ENCODE measurements around the gene CEP20. TPM values are rescaled to one million over a fixed set of nuclear protein-coding genes. Genes with fewer than 3 reads are reported as not detected.
A peak's percentile ranks its signal among the peaks of the same experiment; 100 is the strongest.
"Not testable (repeated sequence)": the region's sequence is repeated elsewhere in the genome, so short reads cannot be mapped to it uniquely, and the experiment has no call there.

Gene CEP20
- total RNA-seq, 1 experiment from 2014 or later, result 46.6 TPM

- in situ Hi-C loops (cut with HindIII; ENCODE audit: low pct_unique_long_range_greater_than_20kb, low sequenced_read_pairs), result no loop called here
- no peak for DNase-seq (ENCODE audit: low read depth, low spot score)
These were observed 14.7 kb downstream of the CEP20 start for GRCh38 chr16:15873737-15874136.

GRCh38 chr16:15873301-15873700, 15.1 kb downstream of the CEP20 start:
- in situ Hi-C loops (cut with HindIII; ENCODE audit: low pct_unique_long_range_greater_than_20kb, low sequenced_read_pairs), result no loop called here
- no peak for DNase-seq (ENCODE audit: low read depth, low spot score)

GRCh38 chr16:15870011-15870410, 18.4 kb downstream of the CEP20 start:
- DNase-seq (ENCODE audit: low read depth, low spot score), result no peak
- in situ Hi-C loops (cut with HindIII; ENCODE audit: low pct_unique_long_range_greater_than_20kb, low sequenced_read_pairs), result no loop called here

GRCh38 chr16:15866451-15866850, 22.0 kb downstream of the CEP20 start:
- in situ Hi-C loops (cut with HindIII; ENCODE audit: low pct_unique_long_range_greater_than_20kb, low sequenced_read_pairs), result no loop called here
- DNase-seq (ENCODE audit: low read depth, low spot score), result peak; percentile 77

- in situ Hi-C loops (cut with HindIII; ENCODE audit: low pct_unique_long_range_greater_than_20kb, low sequenced_read_pairs), result no loop called here
- DNase-seq (ENCODE audit: low read depth, low spot score), result no peak
These were observed 22.7 kb downstream of the CEP20 start for GRCh38 chr16:15865742-15866141.

GRCh38 chr16:15864939-15865338, 23.5 kb downstream of the CEP20 start:
- DNase-seq (ENCODE audit: low read depth, low spot score), result no peak
- in situ Hi-C loops (cut with HindIII; ENCODE audit: low pct_unique_long_range_greater_than_20kb, low sequenced_read_pairs), result no loop called here

GRCh38 chr16:15861996-15862395, 26.4 kb downstream of the CEP20 start:
- in situ Hi-C loops (cut with HindIII; ENCODE audit: low pct_unique_long_range_greater_than_20kb, low sequenced_read_pairs), result no loop called here
- peak; percentile 14 for DNase-seq (ENCODE audit: low read depth, low spot score)

GRCh38 chr16:15858921-15859668, 29.3 kb downstream of the CEP20 start:
- DNase-seq (ENCODE audit: low read depth, low spot score), result no peak

GRCh38 chr16:15857724-15858560, 30.5 kb downstream of the CEP20 start:
- in situ Hi-C loops (cut with HindIII; ENCODE audit: low pct_unique_long_range_greater_than_20kb, low sequenced_read_pairs), result no loop called here
- DNase-seq (ENCODE audit: low read depth, low spot score), result no peak

More at GRCh38 chr16:15858921-15859668, 29.3 kb downstream of the CEP20 start:
- in situ Hi-C loops (cut with HindIII; ENCODE audit: low pct_unique_long_range_greater_than_20kb, low sequenced_read_pairs), result no loop called here

GRCh38 chr16:15856901-15857698, 31.3 kb downstream of the CEP20 start, which contains the start of gene MYH11:
Gene MYH11 (minus strand): TSS chr16:15857028. CDS start chr16:15838252, 18,776 bp downstream.
- in situ Hi-C loops (cut with HindIII; ENCODE audit: low pct_unique_long_range_greater_than_20kb, low sequenced_read_pairs), result no loop called here
- DNase-seq (ENCODE audit: low read depth, low spot score), result no peak

- in situ Hi-C loops (cut with HindIII; ENCODE audit: low pct_unique_long_range_greater_than_20kb, low sequenced_read_pairs), result no loop called here
- DNase-seq (ENCODE audit: low read depth, low spot score), result no peak
These were observed 32.2 kb downstream of the CEP20 start for GRCh38 chr16:15856182-15856581.

GRCh38 chr16:15855704-15856003, 32.7 kb downstream of the CEP20 start:
- in situ Hi-C loops (cut with HindIII; ENCODE audit: low pct_unique_long_range_greater_than_20kb, low sequenced_read_pairs), result no loop called here
- DNase-seq (ENCODE audit: low read depth, low spot score), result no peak

GRCh38 chr16:15854906-15855703, 33.3 kb downstream of the CEP20 start:
- in situ Hi-C loops (cut with HindIII; ENCODE audit: low pct_unique_long_range_greater_than_20kb, low sequenced_read_pairs), result no loop called here
- DNase-seq (ENCODE audit: low read depth, low spot score), result no peak

- DNase-seq (ENCODE audit: low read depth, low spot score), result no peak
These were observed 34.3 kb downstream of the CEP20 start for GRCh38 chr16:15854061-15854460.

GRCh38 chr16:15853021-15853420, 35.4 kb downstream of the CEP20 start:
- in situ Hi-C loops (cut with HindIII; ENCODE audit: low pct_unique_long_range_greater_than_20kb, low sequenced_read_pairs), result no loop called here
- no peak for DNase-seq (ENCODE audit: low read depth, low spot score)

More at GRCh38 chr16:15854061-15854460, 34.3 kb downstream of the CEP20 start:
- in situ Hi-C loops (cut with HindIII; ENCODE audit: low pct_unique_long_range_greater_than_20kb, low sequenced_read_pairs), result no loop called here

- in situ Hi-C loops (cut with HindIII; ENCODE audit: low pct_unique_long_range_greater_than_20kb, low sequenced_read_pairs); DNase-seq (ENCODE audit: low read depth, low spot score): not testable (repeated sequence)
These were observed 37.8 kb downstream of the CEP20 start for GRCh38 chr16:15850555-15850954.

GRCh38 chr16:15849209-15849981, 39.0 kb downstream of the CEP20 start:
- in situ Hi-C loops (cut with HindIII; ENCODE audit: low pct_unique_long_range_greater_than_20kb, low sequenced_read_pairs), result no loop called here
- DNase-seq (ENCODE audit: low read depth, low spot score), result no peak
